Measurements from ENCODE around the gene SMAD9.
"Not testable (repeated sequence)": the region's sequence is repeated elsewhere in the genome, so short reads cannot be mapped to it uniquely, and the experiment has no call there.

Gene SMAD9

GRCh38 chr13:36910545-36910944, 9.5 kb downstream of the SMAD9 start:
- DNase-seq (ENCODE audit: low spot score) = no peak

DNA sequence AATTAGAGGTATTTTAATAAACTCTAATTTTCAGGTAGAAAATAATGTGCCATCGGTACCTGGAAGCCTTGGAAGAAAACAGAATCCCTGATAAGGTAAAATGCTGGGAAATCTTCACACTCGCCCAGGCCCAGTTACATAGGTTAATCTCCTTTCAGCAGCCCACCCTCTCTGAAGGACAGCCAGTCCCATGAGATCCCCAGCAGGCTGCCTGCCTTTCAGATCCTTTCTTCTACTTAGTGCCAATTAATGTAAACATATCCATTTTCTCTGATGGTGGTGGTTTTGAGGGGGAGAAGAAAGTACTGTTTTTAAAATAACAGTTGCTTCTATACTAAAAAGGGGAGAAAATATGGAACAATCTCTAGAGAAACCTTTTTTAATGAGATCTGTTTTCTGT, 12.2 kb downstream of the SMAD9 start:
- no peak for DNase-seq (ENCODE audit: low spot score)

GRCh38 chr13:36907266-36907665, 12.8 kb downstream of the SMAD9 start:
- DNase-seq (ENCODE audit: low spot score) = no peak

GRCh38 chr13:36905944-36906343, 14.1 kb downstream of the SMAD9 start:
- DNase-seq (ENCODE audit: low spot score) = no peak

- DNase-seq (ENCODE audit: low spot score) = no peak
Observed at GRCh38 chr13:36903925-36904595, 16.0 kb downstream of the SMAD9 start.

DNA sequence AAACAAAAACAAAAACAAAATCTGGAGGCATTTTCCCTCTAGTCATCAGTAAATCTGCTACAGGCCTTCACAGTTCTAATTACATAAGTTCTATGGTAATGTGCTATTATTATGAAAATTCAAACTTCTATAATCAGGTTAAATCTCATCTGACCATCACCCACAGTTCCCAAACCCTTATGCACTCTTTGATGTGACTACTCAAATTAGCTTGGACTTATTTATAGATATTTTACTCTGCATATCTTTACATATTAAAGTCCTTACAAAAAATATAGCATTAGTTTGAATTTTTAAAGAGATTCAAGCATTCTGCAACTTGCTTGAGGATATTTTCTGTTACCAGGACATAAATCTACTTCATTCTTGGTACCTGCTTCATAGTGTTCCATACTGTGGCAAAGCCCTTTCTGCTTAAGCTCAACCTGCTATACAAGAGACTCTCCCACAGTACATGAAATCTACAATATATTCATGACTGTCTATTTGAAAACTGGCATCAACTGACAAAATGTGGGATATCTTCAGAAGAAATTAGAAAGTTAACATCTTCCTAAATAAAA, 22.9 kb downstream of the SMAD9 start:
- DNase-seq (ENCODE audit: low spot score) = no peak

DNA sequence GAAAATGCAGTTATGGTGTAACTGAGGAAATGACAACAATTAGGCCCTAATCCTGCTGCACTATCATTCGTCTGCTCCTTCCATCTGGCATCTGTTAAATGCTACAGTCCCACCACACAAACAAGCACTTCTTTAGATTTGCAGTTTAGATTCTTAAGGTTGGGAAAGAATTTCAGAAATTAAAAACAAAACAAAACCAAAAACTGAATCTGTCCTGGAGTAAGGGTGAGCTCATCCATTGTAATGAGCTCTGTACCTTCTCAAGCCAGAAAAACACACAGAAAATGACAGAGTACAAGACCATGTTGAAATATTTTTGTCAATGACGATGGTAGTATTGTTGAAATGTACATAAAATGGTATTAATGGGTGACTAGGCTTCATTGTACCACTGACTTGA, 28.3 kb downstream of the SMAD9 start:
- DNase-seq (ENCODE audit: low spot score) = no peak

DNA sequence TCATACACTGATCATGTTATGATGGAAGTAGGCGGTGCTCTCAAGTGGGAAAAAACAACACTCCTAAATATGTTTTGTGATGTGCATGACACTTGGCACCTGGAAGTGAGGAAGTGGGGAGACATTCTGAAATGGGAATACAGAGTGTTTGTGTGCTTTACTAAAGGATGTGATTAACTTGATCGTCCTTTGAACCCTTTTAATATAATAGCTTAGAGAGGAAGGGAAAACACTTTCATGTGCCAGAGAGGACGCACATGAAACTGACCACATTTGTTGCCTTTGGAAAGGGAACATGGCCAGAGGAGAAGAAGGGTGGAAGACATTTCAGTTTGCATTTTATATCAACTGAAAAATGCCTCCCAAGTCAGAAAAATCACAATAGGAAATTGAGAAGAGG, 31.4 kb downstream of the SMAD9 start:
- DNase-seq (ENCODE audit: low spot score) = no peak

- no peak for DNase-seq (ENCODE audit: low spot score)
Observed at GRCh38 chr13:36887758-36888521, 32.1 kb downstream of the SMAD9 start.

GRCh38 chr13:36885901-36886300, 34.1 kb downstream of the SMAD9 start:
- no peak for DNase-seq (ENCODE audit: low spot score)

- no peak for DNase-seq (ENCODE audit: low spot score)
Observed at GRCh38 chr13:36884235-36884634, 35.8 kb downstream of the SMAD9 start.

- no peak for DNase-seq (ENCODE audit: low spot score)
Observed at GRCh38 chr13:36883824-36884223, 36.2 kb downstream of the SMAD9 start.

DNA sequence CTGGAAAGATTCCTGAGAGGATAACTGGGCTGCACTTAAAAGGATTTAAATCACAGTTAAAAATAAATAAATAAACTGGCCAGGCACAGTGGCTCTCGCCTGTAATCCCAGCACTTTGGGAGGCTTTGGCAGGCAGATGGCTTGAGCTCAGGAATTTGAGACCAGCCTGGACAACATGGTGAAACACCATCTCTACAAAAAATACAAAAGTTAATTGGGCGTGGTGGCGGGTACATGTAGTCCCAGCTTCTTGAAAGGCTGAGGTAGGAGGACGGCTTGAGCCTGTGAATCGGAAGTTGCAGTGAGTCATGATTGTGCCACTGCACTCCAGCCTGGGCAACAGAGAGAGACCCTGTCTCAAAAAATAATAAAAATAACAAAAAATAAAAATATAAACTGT, 36.6 kb downstream of the SMAD9 start:
- not testable (repeated sequence) for DNase-seq (ENCODE audit: low spot score)

- DNase-seq (ENCODE audit: low spot score) = peak; percentile 31
Observed at GRCh38 chr13:36882829-36883390, 37.1 kb downstream of the SMAD9 start.

- DNase-seq (ENCODE audit: low spot score) = no peak
Observed at GRCh38 chr13:36880961-36881360, 39.1 kb downstream of the SMAD9 start.

DNA sequence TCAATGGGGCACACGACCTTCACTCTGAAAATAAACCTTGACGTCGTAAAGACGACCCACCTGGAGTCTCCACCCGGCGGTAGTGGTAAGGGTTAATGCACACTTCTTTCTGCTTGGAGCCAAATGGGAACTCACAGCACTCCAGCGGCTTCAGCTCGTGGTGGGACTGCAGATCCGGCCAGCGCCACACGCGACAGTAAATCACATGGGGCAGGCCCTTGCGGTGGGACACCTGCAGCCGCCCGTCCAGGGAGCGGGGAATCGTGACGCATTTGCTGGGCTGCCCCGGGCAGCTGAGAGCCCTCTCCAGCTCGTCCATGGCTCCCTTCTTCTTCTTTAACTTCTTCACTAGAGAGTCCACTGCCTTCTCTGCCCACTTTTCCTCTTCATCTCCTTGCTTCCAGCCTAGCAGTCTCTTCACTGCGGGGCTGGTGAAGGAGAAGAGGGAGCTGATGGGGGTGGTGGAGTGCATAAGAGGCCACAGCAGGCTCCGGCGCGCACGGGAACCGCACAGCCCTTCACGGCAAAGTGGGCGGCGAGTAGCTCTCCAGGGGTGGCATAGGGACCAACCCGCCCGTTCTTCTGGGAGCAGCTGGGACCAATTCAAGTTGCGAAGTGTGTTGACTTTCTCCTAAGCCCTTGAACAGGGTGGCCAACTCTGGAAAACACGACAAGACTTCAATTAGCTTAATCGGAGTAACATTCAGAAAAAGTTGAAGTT, 40.7 kb downstream of the SMAD9 start:
- no peak for DNase-seq (ENCODE audit: low spot score)

- no peak for DNase-seq (ENCODE audit: low spot score)
Observed at GRCh38 chr13:36875961-36876360, 44.1 kb downstream of the SMAD9 start.

- DNase-seq (ENCODE audit: low spot score) = no peak
Observed at GRCh38 chr13:36875431-36875830, 44.6 kb downstream of the SMAD9 start.

GRCh38 chr13:36872621-36873020, 47.4 kb downstream of the SMAD9 start:
- DNase-seq (ENCODE audit: low spot score) = no peak

DNA sequence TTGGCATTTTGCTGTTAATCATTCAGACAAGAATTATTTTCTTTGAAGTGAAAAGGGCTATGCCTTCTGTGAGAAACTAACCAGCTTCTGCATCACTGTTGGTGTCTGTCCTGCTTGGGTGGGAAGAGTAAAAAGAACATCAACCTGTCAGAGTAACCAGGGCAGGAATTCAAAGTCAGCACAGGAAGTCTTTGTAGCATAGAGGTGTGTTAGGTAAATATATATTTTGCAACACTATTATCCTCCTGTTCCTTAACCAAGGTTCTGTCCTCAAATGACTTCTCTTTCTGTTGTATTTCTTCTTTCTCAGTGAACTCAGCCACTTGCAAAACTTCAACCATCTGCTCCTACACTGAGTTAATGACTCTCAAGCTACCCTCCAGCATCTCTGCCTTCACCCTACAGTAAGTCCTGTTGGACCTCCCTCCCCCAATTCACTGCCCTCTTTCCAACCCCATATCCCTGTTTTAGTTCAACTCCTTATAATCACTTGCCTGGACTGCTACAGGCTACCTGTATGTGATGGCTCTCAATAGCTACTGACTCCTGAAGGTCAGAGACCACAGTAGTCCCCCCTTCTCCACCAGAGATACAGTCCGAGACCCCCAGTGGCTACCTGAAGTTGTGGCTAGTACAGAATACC, 49.9 kb downstream of the SMAD9 start:
- DNase-seq (ENCODE audit: low spot score) = no peak

GRCh38 chr13:36866232-36866631, 53.8 kb downstream of the SMAD9 start:
- DNase-seq (ENCODE audit: low spot score) = no peak

DNA sequence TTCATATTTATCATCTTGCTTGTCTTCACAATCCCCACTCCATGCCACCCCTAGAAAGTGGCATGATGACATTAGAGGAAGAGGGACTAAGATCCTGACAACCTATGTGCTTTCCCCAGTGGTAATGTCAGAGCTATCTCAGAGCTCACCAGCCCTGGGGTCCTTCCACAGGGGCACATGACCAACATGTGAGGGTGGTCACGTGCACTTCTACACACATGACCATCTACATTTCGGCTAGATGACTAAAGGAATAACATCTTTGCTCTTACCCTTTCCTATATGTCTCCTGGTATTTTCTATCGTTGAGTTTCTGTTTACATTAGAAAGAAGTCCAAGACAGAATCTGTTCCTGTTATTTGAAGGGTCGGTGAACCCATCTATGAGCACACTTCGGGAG, 54.8 kb downstream of the SMAD9 start:
- DNase-seq (ENCODE audit: low spot score) = no peak

All from HuH-7.5 (cell line).